GM21423 (cell line): ENCODE results near the gene UBA1.

Experiments
- ATAC-seq: cut with Tn5 transposase; IDR thresholded peaks from one replicate; pipeline ENCODE4 v1.9.1; 2021; ENCODE audit warnings: mild to moderate bottlenecking, moderate library complexity; ENCODE audit not compliant: unreplicated experiment

UBA1 gene

DNA sequence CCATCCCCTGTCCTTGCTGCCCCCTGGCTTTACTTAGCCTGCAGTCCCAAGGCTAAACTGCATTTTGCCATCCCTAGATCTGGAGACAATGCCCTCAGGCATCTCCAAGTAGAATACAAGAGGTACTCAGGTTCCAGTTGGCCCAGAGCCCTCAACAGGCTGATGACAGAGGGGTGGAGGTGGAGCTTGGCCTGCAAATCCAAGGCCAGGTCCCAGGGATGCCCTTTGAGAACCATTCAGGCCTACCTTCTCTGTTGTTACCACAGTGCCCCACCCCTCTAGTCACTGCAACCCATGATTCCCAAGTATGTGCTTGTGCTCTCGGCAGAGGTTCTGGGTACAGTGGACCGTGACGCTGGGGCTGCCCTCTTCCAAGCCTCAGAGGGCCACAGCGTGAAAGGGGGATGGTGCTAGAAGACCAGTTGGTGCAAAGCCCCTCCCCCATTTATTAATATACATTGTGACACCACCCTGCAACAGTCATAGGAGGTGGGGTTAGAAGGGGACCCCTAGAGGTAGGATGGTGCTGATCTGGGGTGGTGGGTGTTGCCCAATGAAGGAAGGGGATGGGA, 6.4 kb upstream of the UBA1 start:
- ATAC-seq = no peak

- no peak for ATAC-seq
These were observed 3.7 kb upstream of the UBA1 start for GRCh38 chrX:47189906-47190305.

- peak; percentile 49 for ATAC-seq
These were observed 3.0 kb upstream of the UBA1 start for GRCh38 chrX:47190445-47191269.

GRCh38 chrX:47191331-47191730, 2.3 kb upstream of the UBA1 start:
- no peak for ATAC-seq

GRCh38 chrX:47191806-47192401, 1.7 kb upstream of the UBA1 start:
- no peak for ATAC-seq

- ATAC-seq = no peak
These were observed 662 bp downstream of the UBA1 start for GRCh38 chrX:47194194-47194787.

GRCh38 chrX:47196098-47196497, 2.5 kb downstream of the UBA1 start:
- no peak for ATAC-seq

- ATAC-seq = no peak
These were observed 3.9 kb downstream of the UBA1 start for GRCh38 chrX:47197526-47197925.

GRCh38 chrX:47198026-47198686, 4.5 kb downstream of the UBA1 start:
- ATAC-seq = no peak

DNA sequence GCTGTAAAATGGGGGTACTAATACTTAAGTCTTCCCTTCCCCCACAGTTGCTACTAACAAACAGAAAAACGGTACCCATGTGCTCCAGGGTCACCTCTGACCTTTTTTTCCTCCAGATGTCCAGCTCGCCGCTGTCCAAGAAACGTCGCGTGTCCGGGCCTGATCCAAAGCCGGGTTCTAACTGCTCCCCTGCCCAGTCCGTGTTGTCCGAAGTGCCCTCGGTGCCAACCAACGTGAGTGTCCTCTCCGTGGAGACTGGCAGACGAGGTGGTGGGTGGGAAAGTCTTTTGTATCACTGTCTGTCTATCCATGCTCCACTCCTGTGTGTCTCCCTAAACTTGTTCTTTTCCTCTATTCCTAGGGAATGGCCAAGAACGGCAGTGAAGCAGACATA, 5.1 kb downstream of the UBA1 start:
- ATAC-seq = no peak

DNA sequence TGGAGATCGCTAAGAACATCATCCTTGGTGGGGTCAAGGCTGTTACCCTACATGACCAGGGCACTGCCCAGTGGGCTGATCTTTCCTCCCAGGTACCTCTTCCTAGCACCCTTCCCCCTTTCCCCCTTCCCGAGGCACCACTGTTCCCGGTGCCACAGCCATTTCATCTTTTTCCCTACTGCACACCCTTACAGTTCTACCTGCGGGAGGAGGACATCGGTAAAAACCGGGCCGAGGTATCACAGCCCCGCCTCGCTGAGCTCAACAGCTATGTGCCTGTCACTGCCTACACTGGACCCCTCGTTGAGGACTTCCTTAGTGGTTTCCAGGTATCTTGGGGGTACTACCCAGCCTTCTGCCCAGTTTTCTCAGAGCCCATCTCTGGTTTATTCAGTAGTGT, 5.7 kb downstream of the UBA1 start:
- ATAC-seq = no peak

- ATAC-seq = no peak
These were observed 6.9 kb downstream of the UBA1 start for GRCh38 chrX:47200385-47201150.

DNA sequence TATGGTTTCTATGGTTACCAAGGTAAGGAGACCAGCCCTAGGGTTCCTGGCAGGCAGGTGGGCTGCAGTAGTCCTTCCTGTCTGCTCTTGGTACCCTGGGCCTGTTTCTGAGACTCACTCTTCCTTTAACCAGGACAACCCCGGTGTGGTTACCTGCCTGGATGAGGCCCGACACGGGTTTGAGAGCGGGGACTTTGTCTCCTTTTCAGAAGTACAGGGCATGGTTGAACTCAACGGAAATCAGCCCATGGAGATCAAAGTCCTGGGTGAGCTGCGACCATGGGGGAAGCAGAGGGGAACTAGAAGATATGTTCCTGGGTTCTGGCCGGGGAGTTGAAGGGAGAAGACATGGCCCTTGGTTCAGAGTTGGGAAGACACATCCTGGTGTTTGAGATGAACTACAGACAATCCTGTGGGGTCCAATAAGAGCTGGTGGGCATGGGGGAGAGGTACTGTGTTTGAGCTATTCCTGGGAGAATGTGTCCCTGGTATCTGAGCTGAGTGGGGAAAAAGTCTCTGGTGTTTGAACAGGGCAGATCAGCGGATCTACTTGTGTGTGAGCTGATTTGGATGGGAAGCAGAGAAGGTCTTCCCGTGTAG, 7.8 kb downstream of the UBA1 start:
- ATAC-seq = no peak

DNA sequence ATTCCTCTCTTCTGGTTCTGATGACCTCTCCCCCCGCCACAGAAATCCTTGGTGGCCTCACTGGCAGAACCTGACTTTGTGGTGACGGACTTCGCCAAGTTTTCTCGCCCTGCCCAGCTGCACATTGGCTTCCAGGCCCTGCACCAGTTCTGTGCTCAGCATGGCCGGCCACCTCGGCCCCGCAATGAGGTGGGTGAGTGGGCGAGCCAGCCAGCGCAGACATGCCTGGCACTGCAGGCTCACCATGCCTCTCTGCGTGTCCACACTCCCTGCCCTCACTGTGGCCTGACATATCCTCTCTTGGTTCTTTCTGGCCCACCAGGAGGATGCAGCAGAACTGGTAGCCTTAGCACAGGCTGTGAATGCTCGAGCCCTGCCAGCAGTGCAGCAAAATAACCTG, 8.7 kb downstream of the UBA1 start:
- ATAC-seq = no peak

DNA sequence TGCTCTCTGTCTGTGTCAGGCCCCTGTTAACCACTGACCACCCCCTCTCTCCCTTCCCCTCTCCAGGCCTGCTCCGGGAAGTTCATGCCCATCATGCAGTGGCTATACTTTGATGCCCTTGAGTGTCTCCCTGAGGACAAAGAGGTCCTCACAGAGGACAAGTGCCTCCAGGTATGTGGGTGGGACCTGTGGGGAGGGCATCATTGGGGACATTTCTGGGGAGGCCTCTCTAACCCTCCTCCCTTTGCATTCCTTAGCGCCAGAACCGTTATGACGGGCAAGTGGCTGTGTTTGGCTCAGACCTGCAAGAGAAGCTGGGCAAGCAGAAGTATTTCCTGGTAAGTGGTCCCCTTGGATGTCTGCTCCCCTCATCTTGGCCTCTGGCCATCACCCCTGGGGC, 9.2 kb downstream of the UBA1 start:
- ATAC-seq = no peak

DNA sequence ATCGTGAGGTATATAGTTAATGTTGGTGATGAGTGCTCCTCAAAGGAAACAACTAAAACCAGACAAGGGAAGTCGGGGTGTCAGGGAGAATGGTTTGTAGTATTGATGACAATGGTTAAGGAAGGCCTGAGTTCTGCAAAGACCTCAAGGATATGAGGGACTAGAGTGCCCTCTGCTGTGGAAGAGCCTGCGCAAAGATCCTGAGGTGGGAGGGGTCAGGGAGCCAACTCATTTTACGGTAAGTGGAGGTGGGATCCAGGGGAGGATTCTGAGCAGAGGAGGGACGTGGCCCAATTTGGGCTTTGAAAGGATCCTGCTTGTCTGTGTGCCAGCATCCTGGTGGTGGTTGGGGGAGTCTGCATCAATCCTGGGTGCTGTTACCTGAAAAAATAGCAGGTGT, 11.3 kb downstream of the UBA1 start:
- no peak for ATAC-seq

DNA sequence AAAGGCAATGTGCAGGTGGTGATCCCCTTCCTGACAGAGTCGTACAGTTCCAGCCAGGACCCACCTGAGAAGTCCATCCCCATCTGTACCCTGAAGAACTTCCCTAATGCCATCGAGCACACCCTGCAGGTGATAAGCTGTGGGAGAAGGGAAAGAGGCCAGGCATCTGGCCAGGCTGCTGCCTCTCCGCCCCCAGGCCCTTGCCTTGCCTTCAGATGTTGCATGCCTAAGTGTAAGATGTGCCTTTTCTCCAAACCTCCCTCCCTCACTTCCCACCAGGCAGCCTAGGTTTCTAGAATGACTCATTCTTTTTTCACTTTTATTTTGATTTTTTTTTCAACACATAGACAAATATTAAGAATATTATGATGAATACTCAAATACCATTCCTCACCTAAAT, 12.7 kb downstream of the UBA1 start:
- no peak for ATAC-seq

- no peak for ATAC-seq
These were observed 14.5 kb downstream of the UBA1 start for GRCh38 chrX:47208108-47208507.

DNA sequence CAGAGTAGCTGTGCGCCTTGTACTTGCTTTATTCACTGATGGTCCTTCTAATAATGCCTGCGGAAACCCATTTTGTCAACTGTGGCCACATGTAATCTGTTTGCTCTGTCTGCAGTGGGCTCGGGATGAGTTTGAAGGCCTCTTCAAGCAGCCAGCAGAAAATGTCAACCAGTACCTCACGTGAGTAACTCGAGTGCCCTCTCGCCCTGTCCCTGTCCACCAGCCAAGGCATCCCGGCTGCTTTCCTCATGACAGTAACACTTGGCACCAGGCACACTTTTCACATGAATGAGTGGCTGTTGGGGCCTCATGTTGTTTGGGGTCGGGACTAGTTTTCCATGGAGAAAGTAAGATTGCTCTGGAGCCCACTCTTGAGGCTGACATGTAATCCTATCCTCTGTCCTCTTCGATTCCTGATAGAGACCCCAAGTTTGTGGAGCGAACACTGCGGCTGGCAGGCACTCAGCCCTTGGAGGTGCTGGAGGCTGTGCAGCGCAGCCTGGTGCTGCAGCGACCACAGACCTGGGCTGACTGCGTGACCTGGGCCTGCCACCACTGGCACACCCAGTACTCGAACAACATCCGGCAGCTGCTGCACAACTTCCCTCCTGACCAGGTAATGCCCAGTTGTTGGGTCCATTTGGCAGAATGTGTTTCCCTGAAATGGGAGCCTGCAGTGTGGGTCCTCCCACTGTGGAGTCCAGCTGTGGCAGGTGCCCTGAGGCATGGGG, 16.0 kb downstream of the UBA1 start:
- no peak for ATAC-seq
